H9 (cell line): ENCODE results near the gene C1QTNF1. TPM values are rescaled to one million over a fixed set of nuclear protein-coding genes. Genes with fewer than 3 reads are reported as not detected.

Experiments used
- DNase-seq: peaks from one replicate; pipeline ENCODE4 v3.0.0-alpha.2; 2017
- H2AFZ ChIP-seq: one replicate; pipeline ENCODE4 v1.6.1; 2013; ENCODE audit warnings: mild to moderate bottlenecking, low read length, control low read depth, moderate library complexity
- H2AK5ac ChIP-seq: 2 replicates; pipeline ENCODE4 v1.6.1; 2013; ENCODE audit warnings: low read length, control low read depth, mixed read lengths; ENCODE audit not compliant: insufficient read length
- H2BK120ac ChIP-seq: one replicate; pipeline ENCODE4 v1.6.1; 2013; ENCODE audit warnings: low read depth, mild to moderate bottlenecking, low read length, control low read depth, inconsistent platforms; ENCODE audit not compliant: poor library complexity, severe bottlenecking
- H2BK12ac ChIP-seq: 2 replicates; pipeline ENCODE4 v1.6.1; 2013; ENCODE audit warnings: low read length, control low read depth, mixed read lengths, low read depth; ENCODE audit not compliant: insufficient read length
- H2BK15ac ChIP-seq: 2 replicates; pipeline ENCODE4 v1.6.1; 2013; ENCODE audit warnings: low read depth, low read length, control low read depth
- H2BK20ac ChIP-seq: one replicate; pipeline ENCODE4 v1.6.1; 2013; ENCODE audit warnings: low read depth, mild to moderate bottlenecking, low read length, control low read depth, inconsistent platforms; ENCODE audit not compliant: poor library complexity, severe bottlenecking
- H2BK5ac ChIP-seq: 2 replicates; pipeline ENCODE4 v1.6.1; 2013; ENCODE audit warnings: low read length, control low read depth, mixed read lengths; ENCODE audit not compliant: insufficient read length
- H3K14ac ChIP-seq: 2 replicates; pipeline ENCODE4 v1.6.1; 2013; ENCODE audit warnings: low read length, control low read depth; ENCODE audit not compliant: insufficient read depth
- H3K18ac ChIP-seq: 2 replicates; pipeline ENCODE4 v1.6.1; 2013; ENCODE audit warnings: low read depth, mild to moderate bottlenecking, mixed read lengths, low read length, control low read depth; ENCODE audit not compliant: insufficient read length
- H3K23ac ChIP-seq: 2 replicates; pipeline ENCODE4 v1.6.1; 2013; ENCODE audit warnings: low read length, control low read depth, mixed read lengths, low read depth; ENCODE audit not compliant: insufficient read length
- H3K23me2 ChIP-seq: 2 replicates; pipeline ENCODE4 v1.6.1; 2013; ENCODE audit warnings: low read depth, mild to moderate bottlenecking, mixed read lengths, low read length, control low read depth; ENCODE audit not compliant: insufficient read length, poor library complexity, severe bottlenecking
- H3K27ac ChIP-seq: 2 replicates; pipeline ENCODE4 v1.5.1; 2013; ENCODE audit warnings: low read length, control low read depth, mixed read lengths, low read depth; ENCODE audit not compliant: insufficient read length
- H3K27me3 ChIP-seq: 2 replicates; pipeline ENCODE4 v1.6.1; 2013; ENCODE audit warnings: low read length, control low read depth, inconsistent platforms; ENCODE audit not compliant: insufficient read depth
- H3K4ac ChIP-seq: 2 replicates; pipeline ENCODE4 v1.6.1; 2013; ENCODE audit warnings: low read depth, mild to moderate bottlenecking, control low read depth, inconsistent platforms, low read length, moderate library complexity
- H3K4me1 ChIP-seq: 2 replicates; pipeline ENCODE4 v1.6.1; 2013; ENCODE audit warnings: low read length, control low read depth, inconsistent platforms; ENCODE audit not compliant: insufficient read depth
- H3K4me2 ChIP-seq: 2 replicates; pipeline ENCODE4 v1.6.1; 2013; ENCODE audit warnings: low read length, control low read depth, mixed read lengths; ENCODE audit not compliant: insufficient read length, insufficient read depth
- H3K56ac ChIP-seq: 2 replicates; pipeline ENCODE4 v1.6.1; 2013; ENCODE audit warnings: low read depth, mild to moderate bottlenecking, mixed read lengths, low read length, control low read depth; ENCODE audit not compliant: insufficient read length
- H3K79me1 ChIP-seq: 2 replicates; pipeline ENCODE4 v1.6.1; 2013; ENCODE audit warnings: low read depth, mild to moderate bottlenecking, moderate library complexity, low read length, control low read depth, inconsistent platforms; ENCODE audit not compliant: insufficient read depth, poor library complexity, severe bottlenecking
- H3K79me2 ChIP-seq: 2 replicates; pipeline ENCODE4 v1.6.1; 2013; ENCODE audit warnings: low read length, control low read depth, inconsistent platforms; ENCODE audit not compliant: insufficient read depth
- H3K9ac ChIP-seq: 2 replicates; pipeline ENCODE4 v1.6.1; 2013; ENCODE audit warnings: low read length, control low read depth, mixed read lengths; ENCODE audit not compliant: insufficient read length; ENCODE audit errors: extremely low read depth
- H3K9me3 ChIP-seq: one replicate; pipeline ENCODE4 v1.6.1; 2013; ENCODE audit warnings: low read depth, low read length, inconsistent platforms; ENCODE audit not compliant: control insufficient read depth
- H3T11ph ChIP-seq: one replicate; pipeline ENCODE4 v1.6.1; 2013; ENCODE audit warnings: mild to moderate bottlenecking, low read length, control low read depth, inconsistent platforms
- H4K20me1 ChIP-seq: one replicate; pipeline ENCODE4 v1.6.1; 2013; ENCODE audit not compliant: control insufficient read depth, insufficient read length, insufficient read depth
- H4K5ac ChIP-seq: 2 replicates; pipeline ENCODE4 v1.6.1; 2013; ENCODE audit warnings: low read depth, mild to moderate bottlenecking, mixed read lengths, low read length, control low read depth; ENCODE audit not compliant: insufficient read length
- H4K8ac ChIP-seq: replicated peaks from 2 replicates; pipeline ENCODE4 v1.6.1; 2013; ENCODE audit warnings: low read length, control low read depth, mixed read lengths, low read depth; ENCODE audit not compliant: insufficient read length
- H4K91ac ChIP-seq: 2 replicates; pipeline ENCODE4 v1.6.1; 2013; ENCODE audit warnings: low read depth, mild to moderate bottlenecking, moderate library complexity, mixed read lengths, low read length, control low read depth; ENCODE audit not compliant: insufficient read length
- H3K27ac Mint-ChIP-seq, 3 experiments: 2 replicates in 2 of 3; 3 replicates in 1 of 3; pipeline ENCODE4 v1.8.0; 2020 to 2021; ENCODE audit warnings: mixed read lengths in 3 of 3, mild to moderate bottlenecking in 1 of 3, moderate library complexity in 1 of 3
- H3K27me3 Mint-ChIP-seq: 2 replicates; pipeline ENCODE4 v1.8.0; 2021; ENCODE audit warnings: low read depth, mild to moderate bottlenecking, moderate library complexity, mixed read lengths
- H3K36me3 Mint-ChIP-seq, 3 experiments: 2 replicates in 2 of 3; 3 replicates in 1 of 3; pipeline ENCODE4 v1.8.0; 2020 to 2021; ENCODE audit warnings: low read depth in 3 of 3, mixed read lengths in 3 of 3; ENCODE audit not compliant: insufficient read depth in 1 of 3
- H3K4me1 Mint-ChIP-seq, 2 experiments: 2 replicates each; pipeline ENCODE4 v1.8.0; 2020; ENCODE audit warnings: mixed read lengths in 2 of 2
- H3K4me3 Mint-ChIP-seq, 2 experiments: 2 replicates in 1 of 2; 3 replicates in 1 of 2; pipeline ENCODE4 v1.8.0; 2020 to 2021; ENCODE audit warnings: mild to moderate bottlenecking in 2 of 2, mixed read lengths in 2 of 2, moderate library complexity in 1 of 2
- H3K9me3 Mint-ChIP-seq, 2 experiments: 2 replicates in 1 of 2; 3 replicates in 1 of 2; pipeline ENCODE4 v1.8.0; 2020; ENCODE audit warnings: mild to moderate bottlenecking in 2 of 2, mixed read lengths in 2 of 2, moderate library complexity in 1 of 2
- CTCF ChIP-seq: fragments of 200-600 bp; sonication (generic); conservative IDR thresholded peaks from 3 replicates; pipeline ENCODE4 v1.8.0; 2021; ENCODE audit warnings: antibody characterized with exemption, mild to moderate bottlenecking
- WGBS: extraction: QIAGEN DNeasy Blood & Tissue Kit; methylation state at CpG from one replicate; pipeline ENCODE4 v1.1.7; 2013; ENCODE audit warnings: missing lambda C conversion rate, low lambda C conversion rate, mixed read lengths; ENCODE audit not compliant: insufficient read length; ENCODE audit errors: extremely low coverage; 5-methylcytosine and 5-hydroxymethylcytosine counted together
- total RNA-seq: library from RNA; stranded (reverse); gene quantifications from 2 replicates; pipeline ENCODE4 v1.2.1, GENCODE V29; 2021

C1QTNF1 gene
- total RNA-seq, 1 experiment from 2014 or later = 0.96 TPM

DNA sequence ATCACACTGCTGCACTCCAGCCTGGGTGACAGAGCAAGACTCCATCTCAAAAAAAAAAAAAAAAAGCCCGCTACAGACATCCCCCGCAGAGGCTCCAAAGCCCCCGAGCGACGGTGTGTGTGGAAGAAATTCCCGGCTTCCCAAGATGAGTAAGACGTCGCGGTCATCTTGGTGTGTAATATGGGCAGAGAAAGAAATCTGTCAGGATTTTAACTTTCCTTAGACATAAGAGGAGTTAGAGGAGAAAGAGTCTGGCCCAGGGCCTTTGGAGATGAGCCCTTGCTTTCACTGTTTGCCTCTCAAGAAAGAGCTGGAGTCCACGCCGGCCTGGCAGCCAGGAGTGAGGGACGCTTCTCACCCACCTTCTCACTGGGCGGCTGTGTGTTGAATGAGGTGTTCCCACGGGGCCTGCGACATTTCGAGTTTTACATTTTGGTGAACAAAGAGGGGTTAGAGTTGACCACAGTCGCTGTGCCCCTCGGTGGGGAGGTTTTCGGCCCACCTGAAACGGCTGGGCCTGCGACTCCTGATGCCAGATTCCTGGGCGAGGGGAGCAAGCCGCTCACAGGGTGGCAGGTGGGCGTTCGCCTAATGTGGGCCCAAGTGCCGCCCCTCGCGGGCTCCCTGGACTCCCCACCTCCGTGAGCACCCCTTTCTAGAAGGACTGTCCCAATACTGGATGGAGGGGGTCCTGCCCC, 17.9 kb downstream of the C1QTNF1 start:
- Histone ChIP-seq H3K79me2 (no peaks in the 10 kb centered on the region), H3K4me1 (no peaks in the 10 kb centered on the region), H2BK15ac (no peak overlapping the region), H4K5ac (no peak overlapping the region), H2BK12ac (no peak overlapping the region), H3K18ac (no peak overlapping the region), H3K9ac (no peak overlapping the region), H3K27me3 (no peaks in the 10 kb centered on the region), H3K14ac (no peak overlapping the region; the same call in 1 of the 2 replicates), H2BK20ac (no peak overlapping the region), H2BK120ac (no peak overlapping the region), H3K27ac (no peak overlapping the region), H3K79me1 (no peaks in the 10 kb centered on the region), H3K9me3 (no peaks in the 10 kb centered on the region), H3K4ac (no peak overlapping the region), H2AK5ac (no peak overlapping the region), H3K56ac (no peak overlapping the region), H3K4me2 (no peak overlapping the region), H3K23me2 (no peaks in the 10 kb centered on the region), H4K91ac (no peak overlapping the region), H3K23ac (no peak overlapping the region), H2AFZ (no peak overlapping the region), H2BK5ac (no peak overlapping the region), H4K8ac (no peak overlapping the region), H3T11ph (no peak overlapping the region), H4K20me1 (peaks cover 2% of the 10 kb centered on the region)
- Mint-ChIP-seq H3K4me3 (no peak overlapping the region), H3K4me1 (peaks cover 0 to 14% of the 10 kb centered on the region in 2 experiments; a peak in 2 of 4 replicates), H3K27me3 (peaks cover 79% of the 10 kb centered on the region), H3K36me3 (no peaks in the 10 kb centered on the region; a peak in 1 of 7 replicates), H3K27ac (no peak overlapping the region; a peak in 1 of 7 replicates), H3K9me3 (peaks cover 4 to 11% of the 10 kb centered on the region in 2 experiments; a peak in 4 of 5 replicates)
- no peak for TF ChIP-seq CTCF
- no CpG with 5 or more reads among the region's 29 CpGs for WGBS
- no peak for DNase-seq
